ENCODE measurements around the gene UBXN6.

- no peak for TF ChIP-seq CTCF (IDR thresholded peaks at IDR 0.05; ENCODE audit: insufficient read depth, low read length)
- TF ChIP-seq POLR2AphosphoS5 (IDR thresholded peaks at IDR 0.05; ENCODE audit: low read depth): no peak
Observed at GRCh38 chr19:4504891-4505569, 47.4 kb upstream of the UBXN6 start.
